SH-SY5Y (cell line): ENCODE results near the gene EGFL7.

Experiments used
- GATA2 ChIP-seq: IDR thresholded peaks from 2 replicates; pipeline ENCODE4 v1.6.1; 2011; ENCODE audit warnings: mild to moderate bottlenecking, low read depth, low read length
- GATA3 ChIP-seq: IDR thresholded peaks from 2 replicates; pipeline ENCODE4 v1.6.1; 2011; ENCODE audit warnings: low read depth, mild to moderate bottlenecking, low read length, moderate library complexity

The EGFL7 gene

DNA sequence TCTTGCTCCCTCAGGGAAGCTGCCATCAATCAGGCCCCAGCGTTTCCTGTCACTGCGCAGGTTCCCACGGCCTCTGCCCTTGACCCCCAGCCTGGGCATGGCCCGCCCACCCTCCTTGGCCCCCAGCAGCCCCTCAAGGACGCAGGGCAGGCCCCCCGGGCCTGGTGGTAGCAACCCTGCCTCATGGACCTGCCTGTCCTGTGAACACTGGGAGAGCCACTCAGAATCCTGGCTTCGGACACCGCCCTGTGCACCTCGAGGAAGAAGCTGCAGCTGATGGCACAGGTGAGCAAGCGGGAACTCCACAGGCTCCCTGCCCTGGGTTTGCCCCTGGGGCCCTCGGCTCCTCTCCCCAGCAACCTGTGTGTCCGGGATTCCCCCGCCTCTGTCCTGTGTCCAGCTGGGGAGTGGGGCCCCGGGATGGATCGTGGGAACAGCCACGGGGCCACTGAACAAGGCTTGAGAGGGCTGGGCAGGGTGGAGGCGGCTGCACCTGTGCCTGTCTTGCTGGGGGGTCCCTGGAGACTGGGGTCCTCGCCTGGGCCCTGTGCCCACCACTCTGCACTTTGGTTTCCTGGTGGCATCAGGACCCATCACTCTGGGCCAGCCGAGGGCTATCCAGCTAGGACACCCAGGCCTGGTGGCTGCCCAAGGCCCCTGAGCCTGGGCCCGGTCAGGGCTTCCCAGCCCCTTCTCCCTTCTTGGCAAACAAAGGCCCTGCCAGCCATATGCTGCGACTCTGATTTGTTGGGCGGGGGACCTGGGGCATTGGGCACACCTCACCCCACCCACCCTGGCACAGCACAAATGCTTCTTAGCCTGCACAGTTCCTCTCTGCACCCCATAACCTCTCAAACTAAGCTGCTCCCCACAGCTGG, 33.5 kb upstream of the EGFL7 start:
- no peak for TF ChIP-seq GATA2
- TF ChIP-seq GATA3: no peak

- TF ChIP-seq GATA3: no peak
- TF ChIP-seq GATA2: no peak
Measured at GRCh38 chr9:136629879-136630661, 32.6 kb upstream of the EGFL7 start.

GRCh38 chr9:136630662-136630992, 32.1 kb upstream of the EGFL7 start:
- TF ChIP-seq GATA2 (no peak), GATA3 (no peak)

DNA sequence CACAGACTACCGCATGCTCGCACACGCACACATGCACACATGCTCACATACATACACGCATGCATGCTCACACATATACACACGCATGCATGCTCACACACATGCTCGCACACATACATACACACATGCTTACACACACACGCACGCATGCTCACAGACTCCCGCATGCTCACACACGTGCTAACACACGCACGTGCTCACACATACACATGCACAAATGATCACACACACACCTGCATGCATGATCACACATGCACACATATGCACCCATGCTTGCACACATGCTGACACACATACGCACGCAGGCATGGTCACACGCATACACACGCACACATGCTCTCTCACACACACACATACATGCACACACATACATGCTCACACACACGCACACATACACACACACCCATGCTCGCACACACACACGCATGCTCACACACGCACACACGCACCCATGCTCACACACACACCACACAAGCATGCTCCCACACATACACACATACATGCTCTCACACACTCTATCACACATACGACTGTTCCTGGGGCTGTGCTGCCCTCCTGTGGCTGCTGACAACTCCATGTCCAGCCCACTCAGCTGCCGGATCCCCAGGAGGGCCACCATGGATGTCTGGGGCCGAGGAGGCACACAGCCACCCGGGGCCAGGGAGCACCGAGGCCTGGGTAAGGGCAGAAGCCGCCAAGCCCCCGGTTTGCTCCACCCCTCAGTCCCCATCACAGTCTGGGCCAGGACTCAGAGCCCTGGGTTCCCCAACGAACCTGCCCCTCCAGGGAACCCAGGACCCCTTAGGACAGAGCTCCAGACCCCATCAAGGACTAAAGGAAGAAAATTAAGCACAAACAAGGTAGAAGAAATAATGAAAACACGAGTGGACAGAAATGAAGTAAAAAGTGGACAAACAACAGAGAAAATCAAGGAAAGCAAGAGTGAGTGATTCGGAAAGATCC, 31.4 kb upstream of the EGFL7 start:
- no peak for TF ChIP-seq GATA3
- no peak for TF ChIP-seq GATA2

GRCh38 chr9:136634904-136635303, 27.8 kb upstream of the EGFL7 start:
- no peak for TF ChIP-seq GATA3
- no peak for TF ChIP-seq GATA2

DNA sequence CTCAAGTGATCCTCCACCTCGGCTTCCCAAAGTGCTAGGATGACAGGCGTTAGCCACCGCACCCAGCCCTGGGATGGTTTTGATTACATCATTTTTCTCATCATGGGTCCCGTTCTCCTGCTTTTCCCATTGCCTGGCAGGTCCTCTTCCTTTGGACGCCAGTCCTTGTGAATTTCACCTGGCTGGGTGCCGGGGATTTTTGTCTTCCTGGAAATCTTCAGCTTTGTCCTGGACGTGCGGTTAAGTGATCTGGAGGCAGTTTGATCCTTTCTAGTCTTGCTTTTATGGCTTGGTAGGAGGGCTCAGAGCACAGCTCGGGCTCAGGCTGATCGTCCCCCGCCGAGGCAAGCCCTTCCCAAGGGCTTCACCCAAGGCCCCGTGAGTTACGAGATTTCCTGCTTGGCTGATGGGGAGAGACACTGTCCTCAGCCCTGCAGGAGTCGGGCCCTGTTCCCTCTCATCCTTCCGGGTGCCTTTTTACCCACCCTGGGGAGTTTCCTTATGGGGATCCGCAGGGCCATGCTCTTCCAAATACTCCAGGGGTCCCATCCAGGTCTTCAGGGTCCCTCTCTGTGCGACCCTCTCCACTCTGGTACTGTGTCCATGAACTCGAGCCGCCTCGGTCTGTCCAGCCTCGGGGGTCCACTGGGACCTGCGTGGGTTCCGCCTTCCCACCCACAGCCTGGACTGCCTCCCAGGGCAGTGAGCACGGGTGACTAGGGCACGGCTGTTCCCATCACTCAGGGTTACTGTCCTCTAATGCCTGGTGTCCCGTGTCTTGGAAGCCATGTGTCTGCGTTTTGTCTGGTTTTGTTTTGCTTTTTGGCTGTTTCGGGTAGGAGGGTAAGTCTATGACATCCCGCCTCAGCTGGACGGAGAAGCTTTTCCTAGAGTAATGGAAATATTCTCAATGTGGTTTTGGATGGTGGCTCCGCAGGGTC, 22.3 kb upstream of the EGFL7 start:
- no peak for TF ChIP-seq GATA2
- no peak for TF ChIP-seq GATA3

- TF ChIP-seq GATA3 (no peak), GATA2 (no peak)
Measured at GRCh38 chr9:136642439-136642921, 20.2 kb upstream of the EGFL7 start.

GRCh38 chr9:136643596-136644342, 18.9 kb upstream of the EGFL7 start:
- TF ChIP-seq GATA2: no peak
- no peak for TF ChIP-seq GATA3

DNA sequence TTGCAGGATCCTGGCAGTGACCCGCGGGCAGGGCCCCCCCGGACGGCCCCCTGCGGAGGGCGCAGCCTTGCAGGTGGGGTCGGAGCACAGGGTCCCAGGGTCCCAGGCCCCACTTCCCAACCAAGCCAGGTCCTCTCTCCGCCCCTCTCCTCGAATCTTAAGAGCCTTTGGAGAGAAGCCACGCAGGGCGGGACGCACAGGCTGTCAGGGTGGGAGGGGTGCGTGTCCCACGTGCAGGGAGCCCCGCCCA, 18.4 kb upstream of the EGFL7 start:
- no peak for TF ChIP-seq GATA2

DNA sequence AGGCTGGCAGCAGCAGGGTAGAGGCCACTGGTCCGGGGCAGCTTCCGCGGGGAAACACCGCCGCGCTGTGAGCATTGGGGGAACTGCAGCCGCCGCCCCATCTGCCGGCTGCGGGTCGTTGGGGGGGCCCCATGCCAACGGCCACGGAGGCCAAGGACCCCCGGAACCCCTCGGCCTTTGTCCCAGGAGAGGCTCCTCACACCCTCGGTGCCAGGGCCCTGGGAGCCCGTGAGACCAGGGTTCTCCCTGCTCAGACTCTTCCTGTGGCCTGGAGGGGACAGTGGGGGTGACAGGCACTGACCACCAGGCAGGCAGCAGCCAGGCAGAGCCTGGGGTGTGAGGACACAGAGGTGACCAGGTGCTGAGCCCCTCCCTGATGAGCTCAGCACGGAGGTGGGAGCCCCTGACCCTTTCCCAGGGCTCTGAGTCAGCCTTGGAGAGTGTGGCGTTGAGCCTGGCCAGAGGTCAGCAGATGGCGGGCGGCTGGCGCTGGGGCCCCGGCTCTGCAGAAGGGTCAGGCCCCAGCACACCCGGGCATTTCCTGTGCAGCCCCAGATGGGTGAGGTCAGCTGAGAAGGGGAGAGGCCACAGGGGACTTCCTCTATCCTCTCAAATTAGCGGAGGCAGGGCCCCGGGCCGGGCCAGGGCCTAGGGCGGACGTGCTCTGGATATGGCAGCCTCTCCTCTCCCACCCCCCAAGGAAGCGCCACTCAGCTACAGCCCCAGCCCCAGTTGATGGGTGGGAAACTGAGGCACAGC, 17.9 kb upstream of the EGFL7 start:
- TF ChIP-seq GATA2 (no peak), GATA3 (no peak)

DNA sequence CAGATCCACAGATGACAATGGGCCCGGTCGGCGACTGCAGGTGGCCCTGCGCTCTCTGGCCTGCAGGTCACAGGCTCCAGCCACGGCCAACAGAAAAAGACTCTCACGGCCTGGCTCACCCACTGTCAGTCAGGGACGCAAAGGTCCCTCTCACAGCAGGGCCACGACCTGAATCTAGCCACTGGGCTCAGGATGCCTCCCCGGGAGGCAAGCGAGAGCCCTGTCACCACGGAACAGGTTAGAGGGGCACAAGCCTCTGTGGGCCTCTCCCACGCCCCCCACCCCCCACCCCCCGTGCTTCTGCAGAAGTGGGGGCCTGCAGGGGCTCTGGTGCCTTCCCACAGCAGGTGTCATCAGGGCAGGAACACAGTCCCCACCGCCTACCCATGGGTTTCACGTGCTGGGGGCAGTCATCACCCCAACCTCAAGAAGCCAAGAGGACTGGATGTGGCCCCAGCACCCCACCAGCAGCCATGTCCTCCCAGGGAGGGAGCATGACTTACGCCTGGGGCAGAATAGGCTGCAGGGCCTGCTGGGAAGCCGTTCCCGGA, 17.3 kb upstream of the EGFL7 start:
- TF ChIP-seq GATA3: no peak
- TF ChIP-seq GATA2: no peak
